ENCODE data around the gene PRKAG2. TPM values are rescaled to one million over a fixed set of nuclear protein-coding genes. Genes with fewer than 3 reads are reported as not detected.

Gene PRKAG2
- total RNA-seq, 1 experiment from 2014 or later = 23.9 TPM

GRCh38 chr7:151560243-151560642 is 316.7 kb downstream of the PRKAG2 start:
- DNase-seq (no peak), ATAC-seq (no peak)
- no peak overlapping the region for H3K9ac ChIP-seq (ENCODE audit: low read length)
- TF ChIP-seq EZH2 (IDR thresholded peaks at IDR 0.05; ENCODE audit: low read length, unreplicated experiment) (no peak), CTCF (conservative IDR thresholded peaks at IDR 0.05; ENCODE audit: low read depth, low read length) (no peak)
- 0 out of 2 replicates have a peak, but pooled peaks cover under 1% of the 10 kb centered on the region for H3K4me1 ChIP-seq (ENCODE audit: insufficient read depth, low read length)
- H3K9me2 ChIP-seq (replicated peaks; ENCODE audit: low read length) = no peaks in the 10 kb centered on the region
- no peaks in the 10 kb centered on the region for H3K27me3 ChIP-seq (ENCODE audit: low read length)
- no peaks in the 10 kb centered on the region for H3F3A ChIP-seq (ENCODE audit: low read length, unreplicated experiment)
- intact Hi-C loops (cut with micrococcal nuclease) = no loop called here
- H3K79me2 ChIP-seq (ENCODE audit: low read length) = no peaks in the 10 kb centered on the region
- H4K20me1 ChIP-seq (ENCODE audit: low read length) = no peaks in the 10 kb centered on the region
- no peak overlapping the region for H2AFZ ChIP-seq (ENCODE audit: low read length)
- H3K36me3 ChIP-seq (ENCODE audit: low read depth, low read length) = peaks cover 6% of the 10 kb centered on the region; the same call in 1 of the 2 replicates
- H3K9me3 ChIP-seq (ENCODE audit: low read length) = no peaks in the 10 kb centered on the region
- CTCF ChIA-PET = no interaction called here
- POLR2A ChIA-PET (ENCODE audit: unreplicated experiment) = no interaction called here
- BruUV-seq (replicated peaks) = no TSS peak
- H3K27ac ChIP-seq (ENCODE audit: low read length) = no peak overlapping the region
- no peak overlapping the region for H3K4me2 ChIP-seq (ENCODE audit: low read length)
- H3K4me3 ChIP-seq (ENCODE audit: low read length) = no peak overlapping the region

- H3K79me2 ChIP-seq (ENCODE audit: low read length) = no peaks in the 10 kb centered on the region
- ChIA-PET POLR2A (ENCODE audit: unreplicated experiment) (no interaction called here), CTCF (no interaction called here)
- ATAC-seq = no peak
- no peak for DNase-seq
- H3F3A ChIP-seq (ENCODE audit: low read length, unreplicated experiment) = no peaks in the 10 kb centered on the region
- no peaks in the 10 kb centered on the region for H3K9me3 ChIP-seq (ENCODE audit: low read length)
- H3K27ac ChIP-seq (ENCODE audit: low read length) = no peak overlapping the region
- H4K20me1 ChIP-seq (ENCODE audit: low read length) = no peaks in the 10 kb centered on the region
- no peak overlapping the region for H2AFZ ChIP-seq (ENCODE audit: low read length)
- H3K9me2 ChIP-seq (replicated peaks; ENCODE audit: low read length) = no peaks in the 10 kb centered on the region
- H3K4me1 ChIP-seq (ENCODE audit: insufficient read depth, low read length) = no peaks in the 10 kb centered on the region
- no peaks in the 10 kb centered on the region for H3K27me3 ChIP-seq (ENCODE audit: low read length)
- H3K4me2 ChIP-seq (ENCODE audit: low read length) = no peak overlapping the region
- no peak overlapping the region for H3K9ac ChIP-seq (ENCODE audit: low read length)
- H3K36me3 ChIP-seq (ENCODE audit: low read depth, low read length) = peaks cover 6% of the 10 kb centered on the region; the same call in 1 of the 2 replicates
- no peak overlapping the region for H3K4me3 ChIP-seq (ENCODE audit: low read length)
- BruUV-seq (replicated peaks) = no TSS peak
- TF ChIP-seq EZH2 (IDR thresholded peaks at IDR 0.05; ENCODE audit: low read length, unreplicated experiment) (no peak), CTCF (conservative IDR thresholded peaks at IDR 0.05; ENCODE audit: low read depth, low read length) (no peak), EZH2phosphoT487 (IDR thresholded peaks at IDR 0.05; ENCODE audit: borderline replicate concordance, low read length) (no peak)
- intact Hi-C loops (cut with micrococcal nuclease) = no loop called here
Measured at GRCh38 chr7:151559557-151560183, 317.2 kb downstream of the PRKAG2 start.

GRCh38 chr7:151558575-151558974 is 318.3 kb downstream of the PRKAG2 start:
- TF ChIP-seq EZH2 (IDR thresholded peaks at IDR 0.05; ENCODE audit: low read length, unreplicated experiment) = no peak
- no peak for TF ChIP-seq EZH2phosphoT487 (IDR thresholded peaks at IDR 0.05; ENCODE audit: borderline replicate concordance, low read length)
- no peak for TF ChIP-seq CTCF (conservative IDR thresholded peaks at IDR 0.05; ENCODE audit: low read depth, low read length)
- Histone ChIP-seq H3K9me2 (replicated peaks; ENCODE audit: low read length) (no peaks in the 10 kb centered on the region), H3K36me3 (ENCODE audit: low read depth, low read length) (peaks cover 6% of the 10 kb centered on the region; the same call in 1 of the 2 replicates), H3K9me3 (ENCODE audit: low read length) (no peaks in the 10 kb centered on the region), H3K27me3 (ENCODE audit: low read length) (no peaks in the 10 kb centered on the region), H3K4me2 (ENCODE audit: low read length) (no peak overlapping the region), H2AFZ (ENCODE audit: low read length) (no peak overlapping the region), H3F3A (ENCODE audit: low read length, unreplicated experiment) (no peaks in the 10 kb centered on the region), H3K27ac (ENCODE audit: low read length) (no peak overlapping the region), H3K4me3 (ENCODE audit: low read length) (no peak overlapping the region), H3K4me1 (ENCODE audit: insufficient read depth, low read length) (no peaks in the 10 kb centered on the region), H4K20me1 (ENCODE audit: low read length) (no peaks in the 10 kb centered on the region), H3K9ac (ENCODE audit: low read length) (no peak overlapping the region), H3K79me2 (ENCODE audit: low read length) (no peaks in the 10 kb centered on the region)
- DNase-seq (no peak), ATAC-seq (no peak)
- BruUV-seq (replicated peaks) = no TSS peak
- CTCF ChIA-PET = no interaction called here
- intact Hi-C loops (cut with micrococcal nuclease) = no loop called here
- POLR2A ChIA-PET (ENCODE audit: unreplicated experiment) = no interaction called here

Measured in PC-3 (cell line).